IPS DF 4.7 (cell line): Measurements from ENCODE around the gene PTPRM.

Experiments used
- DNase-seq: peaks from one replicate; pipeline ENCODE4 v3.0.0-alpha.2; 2013; ENCODE audit warnings: low spot score; ENCODE audit errors: extremely low read depth

The PTPRM gene

DNA sequence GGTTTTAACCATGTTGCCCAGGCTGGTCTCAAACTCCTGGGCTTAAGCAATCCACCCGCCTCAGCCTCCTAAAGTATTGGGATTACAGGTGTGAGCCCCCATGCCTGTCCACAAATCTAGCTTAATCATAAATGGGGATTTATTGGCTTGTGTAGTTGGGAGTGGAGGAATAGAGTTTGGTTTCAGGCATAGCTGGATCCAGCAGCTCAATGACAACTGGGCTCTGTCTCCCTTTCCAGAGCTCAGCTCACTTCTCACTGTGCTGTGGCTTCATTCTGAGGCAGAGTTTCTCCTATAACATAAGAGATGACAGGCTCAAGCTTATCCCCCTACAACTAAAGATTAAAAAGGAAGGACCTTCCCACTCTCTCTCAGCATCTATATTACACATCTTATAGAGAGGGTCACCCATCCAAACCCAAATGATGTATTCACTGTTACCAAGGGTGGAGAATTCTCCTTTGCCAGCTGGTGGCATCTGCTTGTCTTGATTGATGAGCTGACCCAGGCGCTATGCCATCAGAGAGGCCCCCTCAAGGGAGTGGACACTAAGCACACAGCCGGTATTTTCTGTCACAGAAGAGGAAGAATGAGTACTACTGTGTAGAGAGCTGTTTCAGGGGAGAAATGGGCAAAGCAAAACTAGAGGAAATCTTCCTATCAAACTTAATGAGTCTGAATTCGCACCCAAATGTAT is 280.4 kb downstream of the PTPRM start:
- DNase-seq, result no peak

DNA sequence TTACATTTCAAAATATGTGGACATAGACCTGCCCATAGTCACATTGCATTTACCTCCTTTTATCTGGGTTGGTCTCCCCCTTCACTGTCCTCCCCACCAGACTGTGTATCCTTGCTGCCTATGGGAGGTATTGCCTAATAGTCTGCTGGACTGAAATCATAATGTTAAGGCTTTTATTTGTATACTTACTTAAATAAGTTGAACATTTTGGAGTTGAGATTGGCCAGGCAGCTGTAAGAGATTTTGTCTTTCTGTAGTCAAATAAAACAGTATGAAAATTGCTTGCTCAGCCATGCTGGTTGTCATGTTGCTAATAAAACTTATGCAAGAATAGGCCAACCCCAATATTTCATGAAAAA is 280.9 kb downstream of the PTPRM start:
- DNase-seq, result no peak

DNA sequence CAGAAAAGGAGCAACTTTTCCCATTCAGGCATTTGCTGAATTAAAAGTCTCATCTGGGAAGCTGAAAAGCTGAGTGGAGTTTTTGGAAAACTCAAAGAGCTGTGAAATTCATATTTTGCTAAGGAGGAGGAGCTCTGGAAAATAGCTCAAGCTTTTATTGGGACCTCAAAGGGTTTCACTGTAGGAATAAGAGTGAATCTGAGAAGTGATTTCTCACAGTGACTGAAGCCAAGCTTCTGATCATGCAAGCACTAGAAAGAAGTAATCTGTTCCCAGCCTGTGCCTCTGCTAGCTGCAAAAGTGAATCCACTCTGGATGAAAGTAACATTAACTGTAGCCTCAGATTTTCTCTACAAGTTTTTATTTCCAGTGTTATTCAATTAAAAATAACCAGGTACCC is 283.3 kb downstream of the PTPRM start:
- DNase-seq, result no peak

DNA sequence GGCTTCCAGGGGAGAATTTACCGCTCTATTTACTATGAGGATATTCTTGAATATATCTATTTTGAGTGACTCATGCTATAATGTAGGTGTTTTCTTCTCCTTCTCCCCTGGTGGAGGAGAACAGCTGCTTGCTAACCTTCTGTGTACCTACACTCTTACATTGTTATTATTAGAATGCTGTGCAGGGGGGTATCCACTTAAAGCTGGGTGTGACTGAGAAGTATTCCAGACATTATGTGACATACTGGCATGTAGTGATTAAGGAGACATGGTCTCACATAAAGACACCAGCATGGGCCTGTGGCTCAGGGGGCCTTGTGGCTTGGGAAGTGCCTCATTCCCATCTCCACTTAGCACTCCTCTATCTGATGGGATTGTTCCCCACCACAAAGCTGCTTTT is 287.9 kb downstream of the PTPRM start:
- no peak for DNase-seq

DNA sequence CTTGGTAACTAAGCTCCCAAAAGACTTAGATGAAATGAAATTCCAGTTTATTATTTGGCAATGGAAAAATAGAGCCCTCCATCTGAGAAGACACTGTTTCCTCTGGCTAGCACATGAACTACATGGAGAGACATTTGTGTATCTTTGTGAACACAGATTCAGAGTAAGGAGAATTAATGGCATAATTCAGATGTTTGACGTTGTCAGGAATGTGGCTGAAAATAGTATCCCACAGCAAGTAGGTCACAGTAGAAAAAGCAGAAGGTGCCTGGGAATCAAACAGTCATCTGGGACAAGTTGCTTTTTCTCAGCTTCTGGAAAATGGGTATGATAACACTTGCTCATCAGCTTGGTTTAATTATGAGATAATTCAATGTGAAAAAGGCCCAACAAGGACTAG is 288.6 kb downstream of the PTPRM start:
- no peak for DNase-seq

DNA sequence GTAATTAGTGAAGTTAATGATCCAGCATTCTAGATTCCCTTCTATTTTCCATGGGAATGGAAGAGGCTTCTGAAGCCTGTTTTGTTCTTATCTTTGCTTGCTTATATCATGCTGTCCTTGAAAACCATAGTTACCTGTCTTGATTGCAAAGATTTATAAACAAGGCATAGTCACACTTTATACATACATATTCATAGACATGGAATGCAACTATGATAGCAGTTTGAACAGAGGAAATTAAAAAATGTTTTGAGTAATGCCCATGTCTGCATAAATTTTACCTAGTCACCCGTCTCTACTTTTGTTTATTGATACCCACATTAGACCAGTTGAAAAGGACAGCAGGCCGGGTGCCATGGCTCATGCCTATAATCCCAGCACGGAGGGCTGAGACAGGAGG is 289.0 kb downstream of the PTPRM start:
- no peak for DNase-seq

DNA sequence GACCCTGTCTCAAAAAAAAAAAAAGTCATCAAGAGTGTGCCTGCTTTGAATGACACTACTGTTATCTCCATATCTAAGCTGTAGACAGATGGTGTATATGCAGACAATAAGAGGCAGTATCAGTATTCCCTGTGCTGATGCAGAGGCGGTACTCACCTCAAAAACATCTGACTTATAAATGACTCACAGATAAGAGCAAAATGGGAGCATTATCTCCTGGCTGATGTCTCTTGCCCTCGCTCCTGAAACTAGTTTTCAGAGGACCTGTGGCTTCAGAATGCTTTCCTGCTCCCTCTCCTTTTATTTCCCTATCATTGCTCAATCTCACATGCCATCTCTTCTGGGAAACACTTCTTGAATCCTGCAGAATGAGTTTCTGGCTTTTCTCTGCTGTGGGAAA is 289.6 kb downstream of the PTPRM start:
- no peak for DNase-seq

DNA sequence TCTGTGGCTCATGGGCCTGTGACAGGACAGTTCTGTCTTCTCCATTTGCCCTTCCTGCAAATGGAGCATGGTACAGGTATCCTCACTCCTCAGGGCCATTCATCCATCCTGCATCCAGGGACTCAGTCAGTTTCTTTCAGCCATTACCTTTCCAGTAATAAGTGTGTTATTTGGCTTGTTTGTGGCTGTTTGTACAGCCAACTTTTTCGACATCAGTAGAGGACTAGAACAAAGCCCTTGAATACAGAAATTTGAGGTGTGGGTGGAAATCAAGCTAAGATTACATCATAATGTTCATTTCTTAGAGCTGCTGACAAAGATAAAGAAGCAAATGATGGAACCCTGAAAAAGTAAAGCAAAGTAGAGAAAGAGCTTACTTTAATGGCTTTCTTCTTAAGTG is 290.4 kb downstream of the PTPRM start:
- no peak for DNase-seq

DNA sequence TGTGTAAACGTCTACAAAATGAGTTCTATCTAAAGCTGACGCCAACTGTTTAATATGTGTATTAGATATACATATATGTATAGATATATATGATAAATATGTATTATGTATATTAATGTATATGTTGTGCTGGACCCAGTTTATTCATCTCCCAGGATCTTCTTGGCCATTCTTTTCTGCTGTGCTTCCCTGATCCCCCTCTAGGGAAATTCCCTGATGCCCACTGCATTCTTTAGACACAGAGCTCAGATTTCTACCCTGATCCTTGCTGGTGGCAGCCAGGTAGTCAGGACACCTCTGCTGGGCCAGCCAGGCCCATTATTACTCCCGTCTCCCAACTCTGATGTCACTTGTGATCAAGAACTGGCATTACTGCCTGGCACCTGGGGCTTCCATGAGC is 292.0 kb downstream of the PTPRM start:
- no peak for DNase-seq

DNA sequence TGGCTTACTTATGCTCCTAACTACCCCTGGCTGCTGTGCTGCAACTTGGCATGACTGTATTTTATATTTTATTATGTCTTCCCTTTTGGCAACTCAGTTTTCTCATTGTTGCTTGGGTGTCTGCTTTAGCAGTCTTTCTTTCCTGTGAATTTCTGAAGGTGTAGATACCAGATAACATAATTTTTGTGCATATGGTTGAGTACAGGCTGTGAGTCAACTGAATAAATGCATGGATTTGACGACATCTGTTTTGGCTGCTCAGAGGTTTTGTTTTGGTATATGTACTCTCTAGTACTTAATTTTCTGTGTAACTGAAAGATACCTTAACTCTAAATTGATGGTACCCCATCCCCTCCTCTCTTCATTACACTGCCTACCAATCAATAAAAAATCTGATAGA is 303.1 kb downstream of the PTPRM start:
- no peak for DNase-seq

DNA sequence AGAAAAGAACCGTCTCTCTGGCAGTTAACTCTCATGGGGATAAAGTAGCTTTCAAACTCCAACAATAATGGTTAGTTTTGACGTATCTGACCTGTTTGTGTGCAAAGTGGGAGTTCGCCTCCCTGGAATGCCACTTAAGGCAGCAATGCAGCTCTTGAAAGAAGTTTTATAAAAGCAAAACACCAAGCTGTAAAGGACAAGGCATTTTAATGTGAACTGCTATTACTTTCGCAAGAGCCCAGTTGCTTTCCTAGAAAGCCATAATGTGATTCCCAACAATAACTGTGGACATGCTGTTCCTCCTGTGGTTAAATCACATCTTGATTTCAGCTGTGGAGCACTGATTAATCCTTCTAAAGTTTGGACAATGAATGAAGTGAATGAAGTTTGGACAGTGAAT is 303.7 kb downstream of the PTPRM start:
- DNase-seq, result no peak

DNA sequence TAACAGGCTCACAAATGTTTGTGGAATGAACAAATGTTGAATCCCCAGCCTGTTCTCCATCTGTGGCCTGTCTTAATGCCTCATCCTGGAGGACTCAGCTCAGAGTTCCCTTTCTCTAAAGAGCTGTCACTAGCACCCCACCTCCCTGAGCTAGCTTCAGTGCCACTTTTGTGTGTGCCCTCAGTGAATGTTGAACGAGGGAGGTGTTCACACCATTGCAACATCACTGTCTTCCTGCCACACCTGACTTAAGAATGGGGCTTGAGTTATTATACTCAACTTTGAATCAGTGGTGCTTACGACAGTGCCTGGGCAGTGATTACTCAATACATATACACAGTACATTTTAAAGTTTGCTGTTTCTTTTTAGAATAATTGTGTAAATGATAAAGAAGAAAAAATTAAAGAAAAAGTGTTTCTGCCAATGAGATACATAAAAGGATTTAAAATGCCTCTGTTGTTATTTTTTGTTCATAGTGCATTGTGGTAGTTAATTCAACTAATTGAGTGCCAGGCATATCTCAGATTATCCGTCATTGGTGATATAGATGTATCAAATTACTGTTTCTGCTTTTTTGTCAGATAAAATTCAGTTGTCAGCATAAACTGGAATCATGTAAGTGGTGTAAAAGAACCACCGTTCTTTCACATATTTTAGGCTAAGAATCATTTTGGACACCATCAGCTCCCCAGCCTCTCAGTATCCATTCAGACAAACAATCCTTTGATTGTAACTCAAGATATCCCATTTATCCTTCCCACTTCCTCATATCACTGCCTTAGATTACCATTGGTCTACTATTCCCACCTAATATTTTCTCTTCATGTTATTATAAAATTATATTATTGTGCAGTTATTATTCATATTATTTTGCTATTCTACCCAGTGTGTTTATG is 304.7 kb downstream of the PTPRM start:
- no peak for DNase-seq

DNA sequence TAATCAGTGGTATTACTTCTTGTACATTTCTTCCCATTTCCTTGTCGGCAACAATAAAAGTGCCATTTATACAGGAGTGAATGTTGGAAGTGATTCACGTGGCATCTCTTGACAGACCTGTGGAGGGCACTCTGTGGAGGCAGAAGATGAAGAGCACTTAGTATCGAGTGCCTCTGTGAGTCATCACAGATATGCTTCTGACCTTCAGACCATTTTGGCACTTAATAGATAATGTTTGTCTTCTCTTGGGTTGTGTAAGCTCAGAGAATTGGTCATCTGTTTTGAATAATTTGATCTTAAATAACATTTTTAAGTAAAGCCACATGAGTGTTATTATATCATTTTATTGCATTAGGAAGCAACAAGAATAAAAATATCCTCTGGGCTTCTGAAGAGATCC is 305.5 kb downstream of the PTPRM start:
- DNase-seq, result no peak

DNA sequence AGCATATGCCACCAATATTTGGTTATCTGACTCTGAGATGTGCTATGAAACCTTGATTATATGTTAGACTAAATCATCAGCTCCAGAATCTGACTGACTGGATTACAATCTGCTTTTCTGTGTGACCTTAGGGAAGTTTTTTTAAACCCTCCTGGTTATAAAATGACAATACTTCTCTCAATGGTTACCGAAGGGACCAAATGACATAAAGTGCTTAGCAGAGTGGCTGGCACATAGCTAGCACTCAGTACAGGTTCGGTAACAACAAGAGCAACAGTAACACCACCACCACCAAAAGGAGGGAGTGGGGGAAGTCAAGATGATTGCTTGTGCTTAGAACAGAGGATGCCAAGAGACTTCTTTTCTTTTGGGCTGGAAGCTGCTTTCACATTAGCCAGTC is 306.2 kb downstream of the PTPRM start:
- no peak for DNase-seq

DNA sequence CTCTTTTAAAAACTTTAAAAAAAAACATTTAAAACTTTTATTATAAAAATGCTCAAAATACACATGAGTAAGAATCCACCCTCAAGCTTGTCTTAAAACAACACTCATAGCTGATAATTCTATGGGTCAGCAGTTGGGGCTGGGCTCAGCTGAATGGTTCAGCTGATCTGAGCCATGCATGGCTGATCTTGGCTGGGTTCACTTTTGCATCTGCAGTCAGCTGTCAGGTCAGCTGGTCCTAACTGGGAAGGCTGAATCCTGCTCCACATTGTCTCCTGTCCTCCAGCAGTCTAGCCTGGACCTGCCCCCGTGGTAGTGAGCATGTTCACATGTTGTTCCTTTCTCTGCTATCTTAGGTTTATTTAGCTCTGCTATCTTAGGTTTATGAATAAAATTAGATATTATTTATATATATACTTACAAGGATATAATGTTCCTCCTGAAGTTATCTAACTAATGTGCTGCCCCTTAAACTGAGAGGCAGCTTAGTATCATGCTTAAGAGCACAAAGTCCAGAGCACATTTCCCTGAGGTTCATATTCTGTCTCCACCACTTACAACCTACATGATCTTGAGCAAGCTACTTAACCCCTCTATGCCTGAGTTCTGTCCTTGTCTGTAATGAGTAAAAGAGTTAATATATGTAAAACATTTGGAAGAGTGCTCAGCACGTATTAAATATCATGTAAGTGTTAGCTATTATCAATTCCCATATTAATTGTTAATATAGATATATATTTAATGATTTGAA is 309.4 kb downstream of the PTPRM start:
- DNase-seq, result no peak

DNA sequence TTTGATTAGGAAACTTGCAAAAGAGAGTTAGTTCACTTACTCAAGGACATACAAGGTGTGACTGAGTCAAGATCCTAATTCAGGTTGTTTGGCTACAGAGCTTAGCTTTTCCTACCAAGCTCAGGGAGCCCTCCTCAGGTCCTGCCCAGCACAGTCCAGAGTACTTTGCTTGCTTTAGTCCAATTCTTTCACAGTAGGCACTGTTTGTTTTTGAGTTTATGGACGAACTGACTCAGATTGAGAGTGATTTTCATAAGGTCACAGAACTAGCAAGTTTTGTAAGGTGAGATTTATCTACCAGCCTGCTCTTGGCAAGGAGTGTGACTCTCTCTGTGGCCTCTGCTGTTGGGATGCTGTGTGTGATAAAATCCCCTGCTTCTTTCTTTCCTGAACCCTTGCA is 310.5 kb downstream of the PTPRM start:
- DNase-seq, result no peak

DNA sequence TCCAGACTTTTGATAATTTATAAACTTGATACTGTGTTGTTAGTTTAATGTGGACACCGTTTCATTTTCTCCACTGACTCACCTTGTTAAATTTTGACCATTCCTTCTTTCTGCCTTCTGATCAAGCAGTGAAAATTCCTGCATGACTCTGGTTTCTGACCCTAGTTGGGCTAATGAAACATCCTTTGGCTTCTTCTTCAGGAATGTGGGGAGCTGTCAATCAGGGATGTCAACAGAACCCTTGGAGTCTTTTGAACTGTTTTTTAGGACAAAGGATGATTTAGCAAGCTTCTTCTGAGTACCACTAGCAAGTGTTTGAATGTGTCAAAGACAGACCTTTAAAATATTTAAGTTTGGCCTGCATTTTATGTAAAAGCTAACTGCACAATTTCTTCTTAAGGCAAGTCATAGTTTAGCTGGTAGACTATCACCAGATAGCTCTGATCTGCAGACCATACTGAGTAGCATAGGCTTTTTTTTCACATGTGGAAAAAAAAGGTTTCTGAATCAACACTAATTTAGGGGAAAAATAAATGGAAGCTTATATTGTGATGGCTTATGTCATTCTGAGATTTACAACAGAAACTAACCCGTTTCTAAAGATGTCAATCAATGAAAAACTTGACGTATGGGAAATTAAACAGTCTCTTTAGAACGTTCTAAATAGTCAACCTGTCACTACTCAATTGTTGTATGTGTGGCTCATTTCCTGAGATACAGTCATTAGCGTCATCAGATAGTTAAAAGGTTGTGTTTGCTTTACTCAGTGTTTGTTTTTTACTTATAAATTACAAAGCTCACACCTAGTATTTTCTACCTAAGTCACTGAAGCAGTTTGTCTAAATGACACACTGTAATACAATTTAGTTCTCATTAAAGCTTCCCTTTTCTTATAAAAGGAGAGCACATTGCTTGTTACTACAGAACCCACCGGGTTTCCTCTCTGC is 311.4 kb downstream of the PTPRM start:
- no peak for DNase-seq

DNA sequence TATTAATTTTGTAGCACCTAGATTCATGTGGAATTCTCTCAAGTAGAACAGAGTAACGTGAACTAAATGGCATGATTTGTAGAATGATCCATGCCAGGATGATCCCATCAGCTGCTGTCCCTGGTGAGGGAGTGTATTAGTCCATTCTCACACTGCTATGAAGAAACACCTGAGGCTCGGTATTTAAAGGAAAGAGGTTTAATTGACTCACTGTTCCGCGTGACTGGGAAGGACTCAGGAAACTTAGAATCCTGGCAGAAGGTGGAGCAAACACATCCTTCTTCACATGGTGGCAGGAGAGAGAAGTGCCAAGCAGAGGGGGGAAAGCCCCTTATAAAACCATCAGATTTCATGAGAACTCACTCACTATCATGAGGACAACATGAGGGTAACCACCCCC is 312.6 kb downstream of the PTPRM start:
- DNase-seq, result no peak

DNA sequence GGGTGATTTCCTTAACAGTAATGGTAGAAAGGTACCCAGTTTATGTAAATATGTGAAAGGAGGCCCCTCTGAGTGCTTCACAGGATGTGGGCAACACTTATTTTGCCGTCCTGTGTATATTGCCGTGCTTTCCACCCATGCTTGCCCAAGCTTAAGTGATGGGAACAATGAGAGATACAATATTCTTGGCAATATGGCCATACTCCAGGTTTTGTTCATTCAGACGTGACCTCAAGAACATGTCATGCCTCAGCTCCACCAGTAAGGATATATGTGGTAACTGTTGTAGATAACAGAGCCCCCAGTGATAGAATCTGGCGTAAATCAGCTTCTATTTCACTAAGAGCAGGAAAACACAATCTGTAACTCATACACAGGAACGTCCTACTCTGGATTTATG is 318.7 kb downstream of the PTPRM start:
- no peak for DNase-seq

DNA sequence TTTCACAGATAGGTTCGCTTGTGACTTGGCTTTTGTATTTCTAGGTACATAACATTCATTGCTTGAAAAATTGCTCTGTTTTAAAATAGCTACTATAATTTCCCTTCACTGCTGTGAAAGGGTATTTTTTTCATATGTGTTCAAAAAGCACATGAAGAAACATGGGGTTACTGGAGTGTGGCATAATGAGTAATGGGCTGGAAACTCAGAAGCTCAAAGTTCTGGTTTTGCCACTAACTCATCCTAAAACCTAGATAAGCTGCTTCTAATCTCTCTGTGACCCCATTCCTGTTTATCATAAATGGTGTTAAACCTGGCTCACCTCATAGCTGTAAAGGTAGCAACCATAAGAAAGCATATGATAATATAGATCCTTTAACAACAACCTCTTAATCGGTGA is 319.3 kb downstream of the PTPRM start:
- no peak for DNase-seq

DNA sequence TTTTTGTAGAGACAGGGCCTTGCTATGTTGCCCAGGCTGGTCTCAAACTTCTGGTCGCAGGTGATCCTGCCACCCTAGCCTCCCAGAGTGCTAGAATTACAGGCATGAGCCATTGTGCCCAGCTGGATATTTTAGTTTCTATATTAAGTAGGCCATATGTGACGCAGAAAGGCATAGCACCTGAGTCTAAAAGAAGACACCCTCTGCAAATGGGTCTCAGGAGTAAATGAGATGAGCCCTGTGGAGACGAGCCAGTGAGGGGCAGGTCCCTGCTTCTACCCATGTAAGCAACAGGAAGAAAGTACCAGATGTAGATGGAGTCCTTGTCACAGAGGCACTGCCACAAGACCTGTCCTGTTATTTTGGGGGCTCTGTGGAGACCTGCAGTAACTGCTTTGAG is 322.4 kb downstream of the PTPRM start:
- no peak for DNase-seq
